H9 (cell line): Measurements from ENCODE around the gene SPSB4. TPM values are rescaled to one million over a fixed set of nuclear protein-coding genes. Genes with fewer than 3 reads are reported as not detected.

Experiments
- DNase-seq: peaks from one replicate; pipeline ENCODE4 v3.0.0-alpha.2; 2017
- H2AFZ ChIP-seq: one replicate; pipeline ENCODE4 v1.6.1; 2013; ENCODE audit warnings: mild to moderate bottlenecking, low read length, control low read depth, moderate library complexity
- H2AK5ac ChIP-seq: 2 replicates; pipeline ENCODE4 v1.6.1; 2013; ENCODE audit warnings: low read length, control low read depth, mixed read lengths; ENCODE audit not compliant: insufficient read length
- H2BK120ac ChIP-seq: one replicate; pipeline ENCODE4 v1.6.1; 2013; ENCODE audit warnings: low read depth, mild to moderate bottlenecking, low read length, control low read depth, inconsistent platforms; ENCODE audit not compliant: poor library complexity, severe bottlenecking
- H2BK12ac ChIP-seq: 2 replicates; pipeline ENCODE4 v1.6.1; 2013; ENCODE audit warnings: low read length, control low read depth, mixed read lengths, low read depth; ENCODE audit not compliant: insufficient read length
- H2BK15ac ChIP-seq: 2 replicates; pipeline ENCODE4 v1.6.1; 2013; ENCODE audit warnings: low read depth, low read length, control low read depth
- H2BK20ac ChIP-seq: one replicate; pipeline ENCODE4 v1.6.1; 2013; ENCODE audit warnings: low read depth, mild to moderate bottlenecking, low read length, control low read depth, inconsistent platforms; ENCODE audit not compliant: poor library complexity, severe bottlenecking
- H2BK5ac ChIP-seq: 2 replicates; pipeline ENCODE4 v1.6.1; 2013; ENCODE audit warnings: low read length, control low read depth, mixed read lengths; ENCODE audit not compliant: insufficient read length
- H3K14ac ChIP-seq: 2 replicates; pipeline ENCODE4 v1.6.1; 2013; ENCODE audit warnings: low read length, control low read depth; ENCODE audit not compliant: insufficient read depth
- H3K18ac ChIP-seq: 2 replicates; pipeline ENCODE4 v1.6.1; 2013; ENCODE audit warnings: low read depth, mild to moderate bottlenecking, mixed read lengths, low read length, control low read depth; ENCODE audit not compliant: insufficient read length
- H3K23ac ChIP-seq: 2 replicates; pipeline ENCODE4 v1.6.1; 2013; ENCODE audit warnings: low read length, control low read depth, mixed read lengths, low read depth; ENCODE audit not compliant: insufficient read length
- H3K23me2 ChIP-seq: 2 replicates; pipeline ENCODE4 v1.6.1; 2013; ENCODE audit warnings: low read depth, mild to moderate bottlenecking, mixed read lengths, low read length, control low read depth; ENCODE audit not compliant: insufficient read length, poor library complexity, severe bottlenecking
- H3K27ac ChIP-seq: 2 replicates; pipeline ENCODE4 v1.5.1; 2013; ENCODE audit warnings: low read length, control low read depth, mixed read lengths, low read depth; ENCODE audit not compliant: insufficient read length
- H3K27me3 ChIP-seq: 2 replicates; pipeline ENCODE4 v1.6.1; 2013; ENCODE audit warnings: low read length, control low read depth, inconsistent platforms; ENCODE audit not compliant: insufficient read depth
- H3K4ac ChIP-seq: 2 replicates; pipeline ENCODE4 v1.6.1; 2013; ENCODE audit warnings: low read depth, mild to moderate bottlenecking, control low read depth, inconsistent platforms, low read length, moderate library complexity
- H3K4me1 ChIP-seq: 2 replicates; pipeline ENCODE4 v1.6.1; 2013; ENCODE audit warnings: low read length, control low read depth, inconsistent platforms; ENCODE audit not compliant: insufficient read depth
- H3K4me2 ChIP-seq: 2 replicates; pipeline ENCODE4 v1.6.1; 2013; ENCODE audit warnings: low read length, control low read depth, mixed read lengths; ENCODE audit not compliant: insufficient read length, insufficient read depth
- H3K56ac ChIP-seq: 2 replicates; pipeline ENCODE4 v1.6.1; 2013; ENCODE audit warnings: low read depth, mild to moderate bottlenecking, mixed read lengths, low read length, control low read depth; ENCODE audit not compliant: insufficient read length
- H3K79me1 ChIP-seq: 2 replicates; pipeline ENCODE4 v1.6.1; 2013; ENCODE audit warnings: low read depth, mild to moderate bottlenecking, moderate library complexity, low read length, control low read depth, inconsistent platforms; ENCODE audit not compliant: insufficient read depth, poor library complexity, severe bottlenecking
- H3K79me2 ChIP-seq: 2 replicates; pipeline ENCODE4 v1.6.1; 2013; ENCODE audit warnings: low read length, control low read depth, inconsistent platforms; ENCODE audit not compliant: insufficient read depth
- H3K9ac ChIP-seq: 2 replicates; pipeline ENCODE4 v1.6.1; 2013; ENCODE audit warnings: low read length, control low read depth, mixed read lengths; ENCODE audit not compliant: insufficient read length; ENCODE audit errors: extremely low read depth
- H3K9me3 ChIP-seq: one replicate; pipeline ENCODE4 v1.6.1; 2013; ENCODE audit warnings: low read depth, low read length, inconsistent platforms; ENCODE audit not compliant: control insufficient read depth
- H3T11ph ChIP-seq: one replicate; pipeline ENCODE4 v1.6.1; 2013; ENCODE audit warnings: mild to moderate bottlenecking, low read length, control low read depth, inconsistent platforms
- H4K20me1 ChIP-seq: one replicate; pipeline ENCODE4 v1.6.1; 2013; ENCODE audit not compliant: control insufficient read depth, insufficient read length, insufficient read depth
- H4K5ac ChIP-seq: 2 replicates; pipeline ENCODE4 v1.6.1; 2013; ENCODE audit warnings: low read depth, mild to moderate bottlenecking, mixed read lengths, low read length, control low read depth; ENCODE audit not compliant: insufficient read length
- H4K8ac ChIP-seq: replicated peaks from 2 replicates; pipeline ENCODE4 v1.6.1; 2013; ENCODE audit warnings: low read length, control low read depth, mixed read lengths, low read depth; ENCODE audit not compliant: insufficient read length
- H4K91ac ChIP-seq: 2 replicates; pipeline ENCODE4 v1.6.1; 2013; ENCODE audit warnings: low read depth, mild to moderate bottlenecking, moderate library complexity, mixed read lengths, low read length, control low read depth; ENCODE audit not compliant: insufficient read length
- H3K27ac Mint-ChIP-seq, 3 experiments: 2 replicates in 2 of 3; 3 replicates in 1 of 3; pipeline ENCODE4 v1.8.0; 2020 to 2021; ENCODE audit warnings: mixed read lengths in 3 of 3, mild to moderate bottlenecking in 1 of 3, moderate library complexity in 1 of 3
- H3K27me3 Mint-ChIP-seq: 2 replicates; pipeline ENCODE4 v1.8.0; 2021; ENCODE audit warnings: low read depth, mild to moderate bottlenecking, moderate library complexity, mixed read lengths
- H3K36me3 Mint-ChIP-seq, 3 experiments: 2 replicates in 2 of 3; 3 replicates in 1 of 3; pipeline ENCODE4 v1.8.0; 2020 to 2021; ENCODE audit warnings: low read depth in 3 of 3, mixed read lengths in 3 of 3; ENCODE audit not compliant: insufficient read depth in 1 of 3
- H3K4me1 Mint-ChIP-seq, 2 experiments: 2 replicates each; pipeline ENCODE4 v1.8.0; 2020; ENCODE audit warnings: mixed read lengths in 2 of 2
- H3K4me3 Mint-ChIP-seq, 2 experiments: 2 replicates in 1 of 2; 3 replicates in 1 of 2; pipeline ENCODE4 v1.8.0; 2020 to 2021; ENCODE audit warnings: mild to moderate bottlenecking in 2 of 2, mixed read lengths in 2 of 2, moderate library complexity in 1 of 2
- H3K9me3 Mint-ChIP-seq, 2 experiments: 2 replicates in 1 of 2; 3 replicates in 1 of 2; pipeline ENCODE4 v1.8.0; 2020; ENCODE audit warnings: mild to moderate bottlenecking in 2 of 2, mixed read lengths in 2 of 2, moderate library complexity in 1 of 2
- CTCF ChIP-seq: fragments of 200-600 bp; sonication (generic); conservative IDR thresholded peaks from 3 replicates; pipeline ENCODE4 v1.8.0; 2021; ENCODE audit warnings: antibody characterized with exemption, mild to moderate bottlenecking
- WGBS: extraction: QIAGEN DNeasy Blood & Tissue Kit; methylation state at CpG from one replicate; pipeline ENCODE4 v1.1.7; 2013; ENCODE audit warnings: missing lambda C conversion rate, low lambda C conversion rate, mixed read lengths; ENCODE audit not compliant: insufficient read length; ENCODE audit errors: extremely low coverage; 5-methylcytosine and 5-hydroxymethylcytosine counted together
- total RNA-seq: library from RNA; stranded (reverse); gene quantifications from 2 replicates; pipeline ENCODE4 v1.2.1, GENCODE V29; 2021

The SPSB4 gene
- total RNA-seq, 1 experiment from 2014 or later, result 6.2 TPM

GRCh38 chr3:141178551-141178950, 127.4 kb downstream of the SPSB4 start:
- no peak overlapping the region for H3K27ac ChIP-seq
- peaks cover 9% of the 10 kb centered on the region in 2 experiments for H3K4me1 Mint-ChIP-seq
- WGBS, result no CpG with 5 or more reads among the region's 4 CpGs
- no peak overlapping the region for H2BK5ac ChIP-seq
- peaks cover 14 to 16% of the 10 kb centered on the region in 2 experiments; a peak in 4 of 5 replicates for H3K9me3 Mint-ChIP-seq
- H3K79me1 ChIP-seq, result no peaks in the 10 kb centered on the region
- no peak overlapping the region for H3T11ph ChIP-seq
- H3K36me3 Mint-ChIP-seq, result peaks cover 0 to 11% (median 3%) of the 10 kb centered on the region in 3 experiments; a peak in 6 of 7 replicates
- H3K14ac ChIP-seq, result no peak overlapping the region
- no peak overlapping the region for H3K18ac ChIP-seq
- no peak overlapping the region for H4K5ac ChIP-seq
- TF ChIP-seq CTCF, result no peak
- no peak overlapping the region for H4K8ac ChIP-seq
- no peak overlapping the region for H2AK5ac ChIP-seq
- no peak overlapping the region for H3K56ac ChIP-seq
- H3K79me2 ChIP-seq, result no peaks in the 10 kb centered on the region
- no peaks in the 10 kb centered on the region for H4K20me1 ChIP-seq
- H3K4ac ChIP-seq, result no peak overlapping the region
- DNase-seq, result no peak
- H3K27ac Mint-ChIP-seq, result no peak overlapping the region
- no peak overlapping the region for H2BK20ac ChIP-seq
- no peak overlapping the region for H2BK12ac ChIP-seq
- H2AFZ ChIP-seq, result no peak overlapping the region
- no peaks in the 10 kb centered on the region; the same call in 1 of the 2 replicates for H3K27me3 Mint-ChIP-seq
- H3K9ac ChIP-seq, result no peak overlapping the region
- H2BK15ac ChIP-seq, result no peak overlapping the region
- H3K4me1 ChIP-seq, result no peaks in the 10 kb centered on the region; the same call in 1 of the 2 replicates
- H3K23ac ChIP-seq, result no peak overlapping the region
- no peak overlapping the region for H4K91ac ChIP-seq
- H3K23me2 ChIP-seq, result no peaks in the 10 kb centered on the region
- H3K27me3 ChIP-seq, result no peaks in the 10 kb centered on the region
- no peak overlapping the region for H2BK120ac ChIP-seq
- H3K4me3 Mint-ChIP-seq, result no peak overlapping the region
- no peak overlapping the region for H3K4me2 ChIP-seq
- H3K9me3 ChIP-seq, result no peaks in the 10 kb centered on the region
